CD14-positive monocyte (primary cell): ENCODE results near the gene DOK4. TPM values are rescaled to one million over a fixed set of nuclear protein-coding genes. Genes with fewer than 3 reads are reported as not detected.
A peak's percentile ranks its signal among the peaks of the same experiment; 100 is the strongest.

Experiments
- DNase-seq, 3 donors: peaks; one replicate each; pipeline ENCODE4 v3.0.0-alpha.2; 2011 to 2022
- H2AFZ ChIP-seq: 2 replicates; pipeline ENCODE4 v1.6.0; 2012; ENCODE audit warnings: mild to moderate bottlenecking, low read depth, low read length, inconsistent platforms; ENCODE audit not compliant: insufficient read depth, poor library complexity, severe bottlenecking
- H3K27ac ChIP-seq, 2 donors: 1 replicate in 1 of 2; 2 replicates in 1 of 2; pipeline ENCODE4 v1.5.1; 2012 to 2013; ENCODE audit warnings: low read length in 2 of 2, control low read depth in 1 of 2, inconsistent platforms in 1 of 2, low read depth in 1 of 2, mild to moderate bottlenecking in 1 of 2
- H3K27me3 ChIP-seq, 2 donors: one replicate each; pipeline versions ENCODE4 v1.6.0 to v1.6.1; 2011 to 2013; ENCODE audit warnings: low read length in 2 of 2; ENCODE audit not compliant: control insufficient read depth in 2 of 2, insufficient read depth in 2 of 2
- H3K36me3 ChIP-seq, 2 donors: replicated peaks in 1 of 2; 1 replicate in 1 of 2; 2 replicates in 1 of 2; pipeline versions ENCODE4 v1.5.1 to v1.6.1; 2012 to 2013; ENCODE audit warnings: low read length in 2 of 2, control low read depth in 1 of 2, inconsistent platforms in 1 of 2, mild to moderate bottlenecking in 1 of 2; ENCODE audit not compliant: insufficient read depth in 2 of 2, control insufficient read depth in 1 of 2
- H3K4me1 ChIP-seq, 2 donors: 1 replicate in 1 of 2; 2 replicates in 1 of 2; pipeline versions ENCODE4 v1.5.1 to v1.6.1; 2012 to 2013; ENCODE audit warnings: low read length in 2 of 2, control low read depth in 1 of 2, inconsistent platforms in 1 of 2, mild to moderate bottlenecking in 1 of 2, moderate library complexity in 1 of 2; ENCODE audit not compliant: insufficient read depth in 2 of 2, control insufficient read depth in 1 of 2
- H3K4me2 ChIP-seq: replicated peaks from 2 replicates; pipeline ENCODE3; 2012; ENCODE audit warnings: low read length, moderate library complexity, mild to moderate bottlenecking; ENCODE audit not compliant: poor library complexity, severe bottlenecking; ENCODE audit errors: extremely low read depth
- H3K4me3 ChIP-seq, 3 experiments: fragments of 200-600 bp in 1 of 3; sonication (generic) in 1 of 3; replicated peaks in 1 of 3; 1 replicate in 2 of 3; 2 replicates in 1 of 3; pipeline ENCODE4 v1.5.1; 2011 to 2013; ENCODE audit warnings: low read length in 3 of 3, mild to moderate bottlenecking in 3 of 3, control low read depth in 2 of 3, low read depth in 2 of 3, inconsistent platforms in 1 of 3, moderate library complexity in 1 of 3
- H3K79me2 ChIP-seq: 2 replicates; pipeline ENCODE4 v1.6.0; 2012; ENCODE audit warnings: mild to moderate bottlenecking, control low read depth, inconsistent platforms, low read length, moderate library complexity; ENCODE audit not compliant: insufficient read depth
- H3K9ac ChIP-seq: 2 replicates; pipeline ENCODE4 v1.6.0; 2017; ENCODE audit warnings: low read length, mild to moderate bottlenecking; ENCODE audit not compliant: insufficient read depth, poor library complexity, severe bottlenecking
- H3K9me3 ChIP-seq, 2 donors: replicated peaks in 1 of 2; 1 replicate in 1 of 2; 2 replicates in 1 of 2; pipeline versions ENCODE4 v1.5.1 to v1.6.1; 2012 to 2013; ENCODE audit warnings: low read length in 2 of 2, control low read depth in 1 of 2; ENCODE audit not compliant: control insufficient read depth in 1 of 2, insufficient read depth in 1 of 2
- H4K20me1 ChIP-seq: 2 replicates; pipeline ENCODE4 v1.6.0; 2012; ENCODE audit warnings: mild to moderate bottlenecking, low read length, control low read depth, moderate library complexity; ENCODE audit not compliant: insufficient read depth
- H3K27ac Mint-ChIP-seq, 7 donors: one replicate each; pipeline ENCODE4 v1.8.0; 2020; ENCODE audit warnings: mild to moderate bottlenecking in 7 of 7, mixed read lengths in 7 of 7, moderate library complexity in 6 of 7, inconsistent platforms in 2 of 7
- H3K27me3 Mint-ChIP-seq, 3 donors: one replicate each; pipeline ENCODE4 v1.8.0; 2021 to 2022; ENCODE audit warnings: low read depth in 3 of 3, mild to moderate bottlenecking in 3 of 3, mixed read lengths in 3 of 3, moderate library complexity in 3 of 3, inconsistent platforms in 1 of 3
- H3K36me3 Mint-ChIP-seq, 2 donors: one replicate each; pipeline ENCODE4 v1.8.0; 2020; ENCODE audit warnings: mixed read lengths in 2 of 2, inconsistent platforms in 1 of 2, mild to moderate bottlenecking in 1 of 2
- H3K4me1 Mint-ChIP-seq: one replicate; pipeline ENCODE4 v1.8.0; 2020; ENCODE audit warnings: mild to moderate bottlenecking, mixed read lengths
- H3K4me3 Mint-ChIP-seq, 2 donors: one replicate each; pipeline ENCODE4 v1.8.0; 2020; ENCODE audit warnings: mild to moderate bottlenecking in 2 of 2, mixed read lengths in 2 of 2, moderate library complexity in 1 of 2
- H3K9me3 Mint-ChIP-seq, 7 donors: one replicate each; pipeline ENCODE4 v1.8.0; 2020 to 2022; ENCODE audit warnings: mixed read lengths in 7 of 7, mild to moderate bottlenecking in 6 of 7, moderate library complexity in 6 of 7, inconsistent platforms in 2 of 7
- CTCF ChIP-seq: fragments of 200-600 bp; IDR thresholded peaks from one replicate; pipeline ENCODE4 v1.8.0; 2022; ENCODE audit warnings: antibody characterized with exemption, mild to moderate bottlenecking
- WGBS: methylation state at CpG from one replicate; pipeline ENCODE4 v1.1.5; 2013; ENCODE audit warnings: missing lambda C conversion rate; ENCODE audit not compliant: insufficient coverage; 5-methylcytosine and 5-hydroxymethylcytosine counted together
- intact Hi-C, 2 donors: fragments of 100-400 bp; cut with micrococcal nuclease; formaldehyde crosslinking; loops; one replicate each; pipeline versions ENCODE4 v1.15.0 to v1.15.1; 2023
- polyA plus RNA-seq, 3 donors: library from polyadenylated mRNA; depleted of rRNA in 1 of 3; unstranded in 2 of 3; stranded (reverse) in 1 of 3; fragments of 300-500 nt in 2 of 3; fragments of >200 nt in 1 of 3; fragmentation: Illumina TruSeq in 2 of 3; gene quantifications; 1 replicate in 2 of 3; 2 replicates in 1 of 3; pipeline ENCODE4 v1.2.3, GENCODE V29; 2012 to 2021

DOK4 gene
- polyA plus RNA-seq, 3 donors: 0.09 to 0.17 TPM; not detected in 1

GRCh38 chr16:57472665-57473060, 13.6 kb downstream of the DOK4 start:
- intact Hi-C loops: no loop called here

GRCh38 chr16:57471852-57472664, 14.2 kb downstream of the DOK4 start:
- Histone ChIP-seq H2AFZ (no peak overlapping the region), H3K36me3 (peaks cover 48 to 54% of the 10 kb centered on the region in 2 donors), H3K79me2 (no peaks in the 10 kb centered on the region), H3K9ac (no peak overlapping the region), H3K9me3 (no peaks in the 10 kb centered on the region), H3K27ac (no peak overlapping the region), H3K4me2 (no peak overlapping the region), H3K27me3 (peaks cover 0 to 4% of the 10 kb centered on the region in 2 donors), H4K20me1 (peaks cover 4% of the 10 kb centered on the region), H3K4me3 (no peak overlapping the region), H3K4me1 (peaks cover 10 to 24% of the 10 kb centered on the region in 2 donors)
- no peak overlapping the region for H3K4me3 Mint-ChIP-seq
- 88% methylated on average over 4 of the region's 10 CpGs for WGBS
- peaks cover 53 to 54% of the 10 kb centered on the region in 2 donors for H3K36me3 Mint-ChIP-seq
- intact Hi-C loops: no loop called here
- peaks cover 18% of the 10 kb centered on the region for H3K4me1 Mint-ChIP-seq
- peak overlapping the region in 3 of 7 donors; percentile 12 to 58 (median 27) for H3K27ac Mint-ChIP-seq
- DNase-seq: no peak
- no peak for TF ChIP-seq CTCF
- peaks cover 2 to 12% (median 7%) of the 10 kb centered on the region in 3 donors for H3K27me3 Mint-ChIP-seq
- peaks cover 0 to 5% (median 0%) of the 10 kb centered on the region in 7 donors for H3K9me3 Mint-ChIP-seq

More at GRCh38 chr16:57472665-57473060, 13.6 kb downstream of the DOK4 start:
- Histone ChIP-seq H3K79me2 (no peaks in the 10 kb centered on the region), H3K27ac (no peak overlapping the region), H2AFZ (no peak overlapping the region), H3K4me1 (peaks cover 10 to 24% of the 10 kb centered on the region in 2 donors), H3K27me3 (peaks cover 0 to 4% of the 10 kb centered on the region in 2 donors), H3K36me3 (peaks cover 45 to 48% of the 10 kb centered on the region in 2 donors), H3K4me3 (no peak overlapping the region), H3K9me3 (no peaks in the 10 kb centered on the region), H3K9ac (no peak overlapping the region), H4K20me1 (peaks cover 4% of the 10 kb centered on the region), H3K4me2 (no peak overlapping the region)
- WGBS: 17% methylated on average over 2 of the region's 4 CpGs
- H3K9me3 Mint-ChIP-seq: peaks cover 0 to 5% (median 0%) of the 10 kb centered on the region in 7 donors
- no peak for TF ChIP-seq CTCF
- H3K36me3 Mint-ChIP-seq: peaks cover 47 to 48% of the 10 kb centered on the region in 2 donors
- H3K4me1 Mint-ChIP-seq: peaks cover 18% of the 10 kb centered on the region
- no peak overlapping the region for H3K4me3 Mint-ChIP-seq
- no peak for DNase-seq
- H3K27me3 Mint-ChIP-seq: peaks cover 0 to 12% (median 7%) of the 10 kb centered on the region in 3 donors
- peak overlapping the region in 4 of 7 donors; percentile 27 to 68 (median 56) for H3K27ac Mint-ChIP-seq
